Stimulated activated CD4-positive, alpha-beta T cell treated with anti-CD3 and anti-CD28 coated beads, TNF-alpha, amount 100 ng/mL, for 48 hours (primary cell): ENCODE measurements around the gene CGB8.
A peak's percentile ranks its signal among the peaks of the same experiment; 100 is the strongest.
"Not testable (repeated sequence)": the region's sequence is repeated elsewhere in the genome, so short reads cannot be mapped to it uniquely, and the experiment has no call there.

Source experiments
- DNase-seq, 3 donors: peaks; one replicate each; pipeline ENCODE4 v3.0.0-alpha.2; 2020; ENCODE audit warnings: low read depth in 3 of 3

CGB8 gene

DNA sequence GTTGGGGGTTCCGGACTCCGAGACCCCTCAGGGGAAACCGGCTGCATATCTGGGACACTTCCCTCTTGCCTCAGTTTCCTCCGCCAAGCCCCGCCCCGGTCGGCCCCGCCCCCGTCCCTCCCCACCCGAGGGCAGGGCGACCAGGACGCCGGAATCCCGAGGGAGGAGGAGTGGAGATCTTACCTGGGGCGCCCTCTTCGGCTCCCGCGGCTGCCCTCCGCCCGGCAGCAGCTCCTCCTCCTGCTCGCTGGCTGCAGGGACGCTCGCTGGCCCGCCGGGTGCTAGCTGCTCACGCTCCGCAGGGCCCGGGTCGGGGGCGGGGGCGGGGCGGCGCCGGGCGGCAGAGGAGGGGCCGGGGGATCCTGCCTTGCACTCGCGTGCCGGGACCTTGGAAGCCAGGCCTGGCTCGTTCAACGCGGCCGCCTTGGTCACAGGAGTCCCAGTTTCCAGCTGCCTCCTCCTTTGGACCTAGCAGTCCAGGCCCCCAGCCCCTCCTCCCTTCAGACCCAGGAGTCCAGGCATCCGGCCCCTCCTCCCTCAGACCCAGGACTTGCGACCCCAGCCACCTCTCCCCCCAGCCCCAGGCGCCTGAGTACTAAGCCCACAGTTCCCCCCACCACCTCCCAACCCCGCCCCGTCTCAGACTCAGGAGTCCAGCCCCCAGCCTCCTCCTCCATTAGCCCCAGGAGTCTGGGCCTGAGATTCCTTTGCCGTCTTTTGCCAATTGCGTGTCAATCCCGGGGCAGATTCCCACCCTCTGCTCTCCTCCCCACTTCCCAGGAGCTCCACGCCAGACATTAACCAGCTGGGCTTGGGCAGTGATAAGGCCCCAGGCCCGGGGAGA is 16.1 kb upstream of the CGB8 start, which contains the start of gene NTF4:
TSS of gene NTF4 (minus strand) at position 51 of the 844 bp plus-strand sequence. CDS start 2,821 bp downstream, outside the sequence.
- no peak for DNase-seq

DNA sequence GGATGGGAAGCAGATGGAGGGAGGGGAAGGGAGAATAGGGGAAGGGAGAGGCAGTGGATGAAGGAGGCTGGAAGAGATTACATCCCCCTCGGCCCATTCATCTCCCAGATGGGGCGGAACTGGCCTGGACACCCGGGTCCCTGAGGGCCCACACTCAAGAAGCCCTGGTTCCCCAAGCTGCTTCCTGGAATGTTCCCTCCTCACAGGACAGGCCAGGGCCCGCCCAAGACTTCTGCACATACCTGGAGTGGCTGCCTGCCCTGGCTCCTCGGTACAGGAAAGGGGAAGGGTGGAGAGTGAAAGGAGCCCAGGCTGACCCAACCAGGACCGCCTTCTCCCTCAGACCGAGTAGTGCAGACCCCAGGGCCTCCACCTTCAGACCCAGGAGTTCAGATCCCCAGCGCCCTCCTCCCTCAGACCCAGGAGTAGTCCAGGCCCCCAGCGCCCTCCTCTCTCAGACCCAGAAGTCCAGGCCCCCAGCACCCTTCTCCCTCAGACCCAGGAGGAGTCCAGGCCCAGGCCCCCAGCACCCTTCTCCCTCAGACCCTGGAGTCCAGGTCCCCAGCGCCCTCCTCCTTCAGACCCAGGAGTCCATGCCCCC is 15.2 kb upstream of the CGB8 start:
- no peak for DNase-seq

DNA sequence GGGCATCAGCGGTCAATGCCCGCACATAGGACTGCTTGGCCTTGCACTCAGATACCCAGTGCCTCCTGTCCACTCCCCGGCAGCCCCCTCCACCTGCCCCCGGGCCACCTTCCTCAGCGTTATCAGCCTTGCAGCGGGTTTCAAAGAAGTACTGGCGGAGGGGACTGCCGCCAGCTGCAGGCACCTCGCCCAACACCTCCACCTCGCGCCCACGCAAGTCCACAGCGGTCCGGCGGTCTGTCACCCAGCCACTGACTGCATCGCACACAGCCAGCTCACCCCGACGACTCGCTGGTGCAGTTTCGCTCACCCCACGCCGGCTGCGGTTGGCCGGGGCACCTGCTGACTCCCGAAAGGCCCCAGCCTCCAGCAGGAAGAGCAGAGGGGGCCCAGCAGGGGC is 12.5 kb upstream of the CGB8 start:
- no peak for DNase-seq

DNA sequence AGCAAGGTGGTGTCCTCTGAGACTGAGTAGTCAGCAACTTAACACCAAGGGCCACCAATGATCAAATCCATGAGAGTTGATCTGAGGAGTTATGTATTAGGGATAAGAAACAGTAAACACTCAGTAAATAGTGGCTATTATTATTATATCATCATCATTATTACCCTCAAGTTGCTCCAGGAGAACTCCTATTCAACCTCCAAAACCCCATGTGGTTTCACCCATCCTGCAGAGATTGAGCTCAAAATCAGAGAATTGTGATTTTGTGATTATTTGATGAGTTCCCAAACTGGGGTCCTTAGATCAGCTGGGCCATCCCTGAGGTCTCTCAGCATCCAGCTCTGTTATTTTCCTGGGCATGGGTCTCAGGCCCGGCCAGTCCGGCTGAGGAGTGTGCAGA is 12.1 kb upstream of the CGB8 start:
- no peak for DNase-seq

DNA sequence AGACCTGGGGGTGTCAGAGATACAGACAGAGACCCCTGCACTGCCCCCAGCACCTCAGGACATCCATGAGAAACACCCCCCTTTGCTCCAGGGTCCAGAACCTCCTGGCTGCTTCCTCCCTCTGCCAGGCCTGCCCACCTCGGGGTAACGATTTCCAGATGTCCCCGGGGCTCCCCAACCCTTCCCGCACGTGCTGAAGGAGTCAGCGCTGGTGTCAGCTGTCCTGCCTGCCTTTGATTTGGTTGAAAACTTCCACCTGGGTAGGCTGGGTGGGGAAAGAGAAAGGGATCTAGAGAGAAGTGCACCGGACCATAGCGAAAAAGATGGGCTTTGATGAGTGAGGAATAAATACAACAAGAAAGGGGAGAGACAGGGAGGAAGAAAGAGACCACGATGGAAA is 10.1 kb upstream of the CGB8 start:
- no peak for DNase-seq

- peak in 1 of 3 donors; percentile 27 for DNase-seq
Measured at GRCh38 chr19:49058562-49058961, 9.7 kb upstream of the CGB8 start.

DNA sequence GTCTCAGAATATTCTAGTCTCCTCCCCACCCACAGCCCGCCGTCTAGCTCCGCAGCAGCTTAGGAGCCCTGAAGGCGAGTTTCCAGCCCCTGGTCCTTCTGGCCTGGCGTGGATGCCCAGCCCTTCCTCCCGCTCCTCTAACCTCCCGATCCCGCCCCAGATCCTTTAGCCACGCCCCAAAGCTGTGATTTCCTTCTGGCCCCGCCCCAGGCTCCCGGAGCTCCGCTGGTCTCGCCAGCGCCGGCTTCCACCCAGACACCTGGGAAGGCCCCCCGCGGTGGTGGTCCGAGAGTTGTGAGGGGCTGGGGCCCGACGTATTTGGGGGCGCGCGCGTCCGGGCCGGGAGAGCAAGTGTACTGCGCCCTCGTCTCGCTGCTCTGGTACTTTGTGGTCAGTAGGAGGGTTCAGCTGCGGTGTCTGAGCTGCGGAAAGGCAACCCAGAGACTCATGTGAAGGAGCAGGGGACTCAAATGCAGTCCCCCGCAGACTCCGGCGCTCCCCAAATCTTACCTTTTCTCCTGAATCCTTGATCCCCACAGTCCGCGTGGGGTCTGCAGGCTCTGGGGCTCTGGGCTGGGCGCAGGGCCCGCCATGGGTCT is 8.8 kb upstream of the CGB8 start, which contains the start of gene CGB7:
TSS of gene CGB7 (minus strand) at position 114 of the 599 bp plus-strand sequence. CDS start 2,374 bp downstream, outside the sequence.
- DNase-seq, result peak in 2 of 3 donors; percentile 33 to 36

- DNase-seq, result not testable (repeated sequence)
Measured at GRCh38 chr19:49056902-49057596, 8.1 kb upstream of the CGB8 start.

DNA sequence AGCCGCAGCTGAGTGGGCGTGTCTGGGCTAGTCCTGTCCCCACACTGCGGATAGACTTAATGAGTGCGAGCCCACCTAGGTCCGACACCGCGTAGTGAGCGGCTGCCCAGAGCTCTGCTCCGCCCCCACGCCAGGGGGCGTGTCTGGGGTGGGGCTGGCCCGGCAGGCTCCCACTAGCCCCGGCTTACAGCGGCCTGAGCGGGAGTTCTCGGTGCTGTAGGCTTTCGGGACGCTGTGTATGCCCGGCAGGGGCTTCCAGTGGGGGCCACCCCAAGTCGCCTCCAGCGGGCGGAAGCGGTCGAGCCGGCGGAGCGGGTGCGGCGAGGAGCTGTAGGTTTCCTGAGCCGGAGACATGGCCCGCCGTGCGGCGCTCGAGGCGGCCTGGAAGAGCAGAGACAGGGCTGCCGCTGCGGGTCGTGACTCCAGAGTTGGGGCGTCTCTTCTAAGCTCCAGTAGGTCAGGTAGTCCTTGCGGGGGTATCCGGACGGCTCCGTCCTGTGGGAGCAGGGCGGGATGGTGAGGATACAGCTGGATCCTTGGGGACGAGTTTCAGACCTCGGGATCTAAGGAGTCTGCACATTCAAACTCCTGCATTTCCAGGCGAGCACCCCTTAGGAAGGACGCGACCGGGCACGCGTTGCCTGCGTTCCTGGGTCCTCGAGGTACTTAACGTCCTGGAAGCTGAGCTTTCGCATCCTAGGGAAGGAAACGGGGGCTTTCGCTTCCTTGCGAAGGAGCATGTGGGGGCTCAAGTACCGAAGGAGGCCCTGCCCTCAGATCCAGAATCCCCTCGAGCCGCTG is 7.4 kb upstream of the CGB8 start:
- peak in 2 of 3 donors; percentile 19 to 28 for DNase-seq

DNA sequence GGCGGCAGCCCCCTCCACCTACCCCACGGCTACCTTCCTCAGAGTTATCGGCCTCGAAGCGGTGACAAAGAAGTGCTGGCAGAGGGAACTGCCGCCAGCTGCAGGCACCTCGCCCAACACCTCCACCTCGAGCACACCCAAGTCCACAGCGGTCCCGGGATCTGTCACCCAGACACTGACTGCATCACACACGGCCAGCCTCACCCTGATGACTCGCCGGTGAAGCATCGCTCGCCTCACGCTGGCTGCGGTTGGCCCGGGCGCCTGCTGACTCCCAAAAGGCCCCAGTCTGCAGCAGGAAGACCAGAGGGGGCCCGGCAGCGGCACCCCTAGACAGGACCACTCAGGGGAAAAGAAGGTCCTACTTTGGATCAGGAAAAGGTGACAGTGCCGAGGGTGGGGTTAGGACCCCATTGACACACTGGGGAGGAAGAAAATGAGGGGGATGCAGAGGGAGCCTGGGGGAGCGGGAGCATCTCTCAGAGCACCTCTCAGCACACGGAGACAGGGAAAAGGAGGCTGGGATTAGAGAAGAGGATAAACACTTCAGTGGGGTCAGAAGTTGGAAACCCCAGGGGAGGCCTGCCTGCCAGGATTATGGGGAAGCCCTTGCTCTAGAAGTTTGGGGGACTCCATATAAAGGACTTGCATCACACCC is 1.6 kb upstream of the CGB8 start:
- not testable (repeated sequence) for DNase-seq

DNA sequence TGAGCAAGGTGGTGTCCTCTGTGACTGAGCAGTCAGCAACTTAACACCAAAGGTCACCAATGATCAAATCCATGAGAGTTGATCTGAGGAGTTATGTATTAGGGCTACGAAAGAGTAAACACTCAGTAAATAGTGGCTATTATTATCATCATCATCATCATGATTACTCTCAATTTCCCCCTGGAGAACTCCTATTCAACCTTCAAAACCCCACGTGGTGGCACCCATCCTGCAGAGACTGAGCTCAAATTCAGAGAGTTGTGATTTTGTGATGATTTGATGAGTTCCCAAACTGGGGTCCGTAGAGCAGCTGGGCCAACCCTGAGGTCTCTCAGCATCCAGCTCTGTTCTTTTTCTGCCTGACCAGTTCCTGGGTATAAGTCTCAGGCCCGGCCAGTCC is 923 bp upstream of the CGB8 start:
- not testable (repeated sequence) for DNase-seq

GRCh38 chr19:49043548-49043947 is 5.4 kb downstream of the CGB8 start, which contains the start of gene CGB5:
Gene CGB5, plus strand, starts transcription at chr19:49043848. Its CDS starts 362 bp downstream, at chr19:49044210.
- not testable (repeated sequence) for DNase-seq

- not testable (repeated sequence) for DNase-seq
Measured at GRCh38 chr19:49042666-49043065, 6.2 kb downstream of the CGB8 start.

GRCh38 chr19:49042177-49042576 is 6.7 kb downstream of the CGB8 start:
- DNase-seq, result no peak

GRCh38 chr19:49039736-49040135 is 9.2 kb downstream of the CGB8 start:
- DNase-seq, result not testable (repeated sequence)

DNA sequence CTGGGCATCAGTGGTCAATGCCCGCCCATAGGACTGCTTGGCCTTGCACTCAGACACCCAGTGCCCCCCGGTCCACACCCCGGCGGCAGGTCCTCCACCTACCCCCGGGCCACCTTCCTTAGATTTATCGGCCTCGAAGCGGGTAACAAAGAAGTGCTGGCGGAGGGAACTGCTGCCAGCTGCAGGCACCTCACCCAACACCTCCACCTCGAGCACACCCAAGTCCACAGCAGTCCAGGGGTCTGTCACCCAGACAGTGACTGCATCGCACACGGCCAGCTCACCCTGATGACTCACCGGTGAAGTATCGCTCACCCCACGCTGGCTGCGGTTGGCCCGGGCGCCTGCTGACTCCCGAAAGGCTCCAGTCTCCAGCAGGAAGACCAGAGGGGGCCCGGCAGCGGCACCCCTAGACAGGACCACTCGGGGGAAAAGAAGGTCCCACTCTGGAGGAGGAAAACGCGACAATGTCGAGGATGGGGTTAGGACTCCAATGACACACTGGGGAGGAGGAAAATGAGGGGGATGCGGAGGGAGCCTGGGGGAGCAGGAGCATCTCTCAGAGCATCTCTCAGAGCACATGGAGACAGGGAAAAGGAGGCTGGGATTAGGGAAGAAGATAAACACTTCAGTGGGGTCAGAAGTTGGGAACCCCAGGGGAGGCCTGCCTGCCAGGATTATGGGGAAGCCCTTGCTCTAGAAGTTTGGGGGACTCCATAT is 10.2 kb downstream of the CGB8 start:
- not testable (repeated sequence) for DNase-seq

- not testable (repeated sequence) for DNase-seq
Measured at GRCh38 chr19:49038111-49038510, 10.8 kb downstream of the CGB8 start.

GRCh38 chr19:49036815-49037214 is 12.1 kb downstream of the CGB8 start, which contains the start of gene CGB1:
Gene CGB1, minus strand, starts transcription at chr19:49036895. Its CDS starts 184 bp downstream, at chr19:49036711.
- DNase-seq, result peak; percentile 37 to 54 (median 41)

- peak; percentile 53 to 82 (median 72) for DNase-seq
Measured at GRCh38 chr19:49031642-49032301, 17.1 kb downstream of the CGB8 start, which contains the start of gene CGB2. Gene CGB2, plus strand, starts transcription at chr19:49031890. Its CDS starts 206 bp downstream, at chr19:49032096.
